ENCODE results near the gene CCND1. TPM values are rescaled to one million over a fixed set of nuclear protein-coding genes. Genes with fewer than 3 reads are reported as not detected.
A peak's percentile ranks its signal among the peaks of the same experiment; 100 is the strongest.

The CCND1 gene
- total RNA-seq, 1 donor from 2014 or later, result 162 TPM

DNA sequence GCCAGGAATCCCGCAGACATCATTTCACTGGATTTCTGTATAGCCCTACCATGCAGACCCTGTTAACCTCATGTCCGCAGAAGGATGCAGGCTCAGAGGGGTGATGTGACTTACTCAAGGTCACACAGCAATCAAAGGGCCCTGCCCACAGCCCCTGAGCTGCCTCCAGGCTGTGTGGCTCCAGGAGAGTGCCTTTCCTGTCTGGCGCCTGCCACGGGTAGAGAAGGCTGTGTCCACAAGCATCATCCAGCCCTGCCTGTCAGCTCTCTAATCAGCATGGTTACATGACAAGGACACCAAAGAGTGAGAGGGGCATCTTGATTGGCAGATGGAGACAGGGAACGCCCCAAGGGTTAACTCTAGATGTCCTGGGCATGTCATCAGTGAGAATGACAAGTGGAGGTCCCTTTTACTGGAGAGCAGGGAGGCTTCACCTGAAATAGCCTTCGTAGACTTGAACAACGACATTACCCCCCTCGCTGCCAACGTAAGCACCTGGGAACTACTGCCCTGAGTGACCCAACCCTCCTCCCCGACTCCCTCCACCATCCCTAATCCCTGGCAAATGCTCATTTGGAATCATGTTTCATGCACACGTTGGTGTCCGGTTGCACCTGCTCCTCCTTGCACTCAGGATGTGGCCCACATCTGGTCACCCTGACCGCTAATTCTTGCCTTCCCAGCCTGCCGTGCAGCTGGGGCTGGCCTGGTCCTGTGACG, 56.0 kb downstream of the CCND1 start:
- DNase-seq (no peak), ATAC-seq (no peak)
- intact Hi-C loops (cut with micrococcal nuclease), result loop anchor here (10.0 kb wide), 1 partner anchor 188 kb away; no protein-coding TSS in a partner anchor

DNA sequence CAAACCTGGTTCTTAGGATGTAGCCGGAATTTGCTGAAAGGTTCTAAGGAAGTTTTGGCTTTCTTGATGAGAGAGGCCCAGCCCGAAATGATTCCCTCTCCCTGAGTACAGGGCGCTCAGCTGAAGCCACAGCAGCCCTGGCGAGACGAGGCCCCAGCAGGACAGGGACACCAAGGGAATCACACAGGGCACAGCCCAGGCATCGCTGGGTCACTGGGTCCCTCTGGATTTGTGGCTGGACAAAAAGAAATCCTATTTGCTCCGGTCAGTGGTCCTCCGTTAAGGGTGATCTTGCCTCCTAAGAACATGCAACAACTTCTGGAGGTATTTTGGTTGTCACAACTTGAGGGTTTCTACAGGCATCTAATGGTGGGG, 56.5 kb downstream of the CCND1 start:
- intact Hi-C loops (cut with micrococcal nuclease), result loop anchor here (10.0 kb wide), 1 partner anchor 187 kb away; no protein-coding TSS in a partner anchor
- DNase-seq, result no peak
- no peak for ATAC-seq

DNA sequence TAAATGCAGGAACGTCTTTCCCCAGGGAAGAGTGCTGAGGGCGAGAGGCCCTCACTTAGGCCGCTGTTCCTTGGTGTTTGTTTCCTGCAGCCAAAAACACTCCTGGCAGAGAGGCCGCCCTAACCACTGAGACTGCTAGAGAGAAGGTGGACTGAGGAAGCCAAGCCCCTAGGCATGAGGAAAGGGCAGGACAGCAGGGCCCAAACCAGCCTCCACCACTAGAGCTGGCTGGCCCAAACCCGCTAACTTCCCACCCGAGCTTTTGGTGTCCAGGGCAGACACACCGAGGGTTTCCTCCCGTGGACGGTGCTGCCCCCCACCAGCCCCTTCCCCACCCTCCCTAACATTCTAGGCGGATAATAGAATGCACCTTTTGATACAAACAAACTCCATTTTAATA, 56.9 kb downstream of the CCND1 start:
- intact Hi-C loops (cut with micrococcal nuclease), result loop anchor here (10.0 kb wide), 1 partner anchor 187 kb away; no protein-coding TSS in a partner anchor
- ATAC-seq (no peak), DNase-seq (no peak)

DNA sequence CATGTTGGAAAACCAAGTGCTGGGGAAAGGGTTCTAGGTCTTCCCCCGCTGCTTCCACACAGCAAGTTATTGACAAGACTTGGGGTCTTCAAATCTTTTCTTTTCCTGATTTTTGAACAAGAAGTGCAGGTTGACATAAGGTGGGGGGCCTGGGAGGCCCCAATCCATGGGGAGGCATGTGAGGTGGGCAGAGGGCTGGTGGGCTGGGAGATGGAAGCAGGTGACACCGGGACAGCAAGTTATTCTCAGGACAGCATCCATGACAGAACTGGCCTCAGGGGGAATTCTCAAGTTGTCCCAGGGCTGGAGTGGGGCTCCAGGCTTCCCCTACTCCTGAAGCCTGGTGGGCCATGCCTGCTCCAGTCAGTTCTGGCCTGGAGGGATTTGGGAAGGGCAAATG, 57.4 kb downstream of the CCND1 start:
- intact Hi-C loops (cut with micrococcal nuclease), result loop anchor here (10.0 kb wide), 1 partner anchor 186 kb away; no protein-coding TSS in a partner anchor
- DNase-seq (no peak), ATAC-seq (no peak)

DNA sequence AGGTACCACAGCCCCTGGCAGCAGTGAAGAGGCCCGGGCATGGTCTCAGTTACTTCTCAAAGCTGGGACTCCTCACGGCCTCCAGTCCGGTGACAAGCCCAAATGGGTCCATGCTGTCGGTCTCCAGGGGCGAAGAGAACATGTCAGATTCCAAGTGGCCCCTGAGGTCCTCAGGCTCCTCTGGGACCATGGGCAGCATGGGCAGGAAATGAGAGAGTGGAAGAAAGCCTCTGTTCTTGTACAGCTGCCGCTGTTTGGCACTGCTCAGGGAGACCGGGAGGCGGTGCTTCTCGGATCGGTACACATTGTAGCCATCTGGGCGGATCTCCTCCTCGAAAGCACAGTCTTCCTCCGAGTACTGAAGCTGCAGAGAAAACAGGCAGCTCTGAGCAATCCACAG, 58.3 kb downstream of the CCND1 start:
- peak; percentile 42 for ATAC-seq
- intact Hi-C loops (cut with micrococcal nuclease), result loop anchor here (10.0 kb wide), 1 partner anchor 186 kb away; no protein-coding TSS in a partner anchor

DNA sequence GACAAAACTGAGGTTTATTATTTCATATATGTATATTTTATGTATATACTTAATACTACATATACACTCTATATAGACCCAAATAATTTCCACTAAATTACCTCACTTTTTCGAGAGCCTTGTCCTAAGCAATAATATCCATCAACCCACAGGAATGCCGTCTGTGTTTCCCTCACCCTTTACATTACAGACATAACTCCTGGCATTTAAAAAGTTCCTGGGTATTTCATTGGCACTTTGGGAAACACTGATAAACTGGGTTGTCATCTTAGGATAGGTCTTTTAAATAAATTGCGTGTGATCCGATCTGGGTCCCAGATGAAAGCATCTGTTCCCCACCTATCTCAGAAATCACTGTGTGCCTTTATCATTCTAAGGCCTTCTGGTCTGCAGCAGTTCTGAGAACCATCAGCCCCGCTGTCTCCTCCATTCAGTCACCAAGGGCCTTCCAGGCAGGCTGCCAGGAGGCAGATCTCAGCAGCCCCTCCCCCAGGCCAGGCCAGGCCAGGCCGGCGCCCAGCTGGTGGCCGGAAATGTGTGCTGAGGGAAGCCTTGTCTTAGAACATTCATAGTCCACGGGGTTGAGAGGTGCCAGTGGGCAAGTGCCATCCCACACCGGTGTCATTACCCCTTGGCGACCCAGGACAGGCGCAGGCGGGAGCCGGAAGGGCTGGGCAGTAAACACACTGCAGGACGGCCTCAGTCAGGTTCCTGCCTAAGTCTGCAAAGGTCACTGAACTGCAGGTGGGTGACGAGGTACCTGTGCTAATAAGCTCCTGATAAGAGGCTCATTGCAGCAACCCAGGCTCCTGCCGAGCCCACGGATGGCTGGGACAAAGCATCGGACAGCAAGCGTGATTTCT, 59.6 kb downstream of the CCND1 start:
- DNase-seq, result peak; percentile 86
- intact Hi-C loops (cut with micrococcal nuclease), result no loop called here
- ATAC-seq, result peak; percentile 94

More for the DNA sequence above, 58.3 kb downstream of the CCND1 start:
- no peak for DNase-seq

- ATAC-seq (no peak), DNase-seq (no peak)
- intact Hi-C loops (cut with micrococcal nuclease), result no loop called here
Observed at GRCh38 chr11:69702239-69702691, 61.3 kb downstream of the CCND1 start.

GRCh38 chr11:69702769-69703452, 62.0 kb downstream of the CCND1 start:
- intact Hi-C loops (cut with micrococcal nuclease), result no loop called here
- ATAC-seq, result no peak

DNA sequence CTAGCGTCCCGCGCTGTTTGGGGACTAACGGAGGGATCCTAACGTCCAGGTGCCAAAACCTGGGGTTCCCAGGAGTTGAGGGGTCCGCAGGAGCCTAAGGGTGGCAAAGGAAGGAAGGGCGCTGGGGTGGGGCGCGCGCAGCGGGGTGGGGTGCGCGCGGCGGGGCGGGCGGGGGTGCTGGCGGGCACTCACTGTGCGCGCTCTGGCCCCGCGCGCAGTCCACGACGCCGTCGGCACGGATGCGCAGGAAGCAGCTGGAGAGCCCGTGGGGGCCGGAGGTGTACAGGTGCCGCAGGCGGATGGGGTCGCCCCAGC, 62.5 kb downstream of the CCND1 start:
- intact Hi-C loops (cut with micrococcal nuclease), result no loop called here
- ATAC-seq (no peak), DNase-seq (no peak)

More at GRCh38 chr11:69702769-69703452, 62.0 kb downstream of the CCND1 start:
- no peak for DNase-seq

Other genes starting within 250 kb of the CCND1 start
- gene LINC01488, start 159.5 kb upstream of the CCND1 start, total RNA-seq, result not detected
- 10.9 TPM for gene LTO1, start 34.2 kb downstream of the CCND1 start, total RNA-seq
- gene FGF19, start 62.9 kb downstream of the CCND1 start, total RNA-seq, result not detected
- gene FGF4, start 134.2 kb downstream of the CCND1 start, total RNA-seq, result not detected
- gene FGF3, start 178.3 kb downstream of the CCND1 start, total RNA-seq, result not detected